Measurements from ENCODE around the gene CD44.

DNA sequence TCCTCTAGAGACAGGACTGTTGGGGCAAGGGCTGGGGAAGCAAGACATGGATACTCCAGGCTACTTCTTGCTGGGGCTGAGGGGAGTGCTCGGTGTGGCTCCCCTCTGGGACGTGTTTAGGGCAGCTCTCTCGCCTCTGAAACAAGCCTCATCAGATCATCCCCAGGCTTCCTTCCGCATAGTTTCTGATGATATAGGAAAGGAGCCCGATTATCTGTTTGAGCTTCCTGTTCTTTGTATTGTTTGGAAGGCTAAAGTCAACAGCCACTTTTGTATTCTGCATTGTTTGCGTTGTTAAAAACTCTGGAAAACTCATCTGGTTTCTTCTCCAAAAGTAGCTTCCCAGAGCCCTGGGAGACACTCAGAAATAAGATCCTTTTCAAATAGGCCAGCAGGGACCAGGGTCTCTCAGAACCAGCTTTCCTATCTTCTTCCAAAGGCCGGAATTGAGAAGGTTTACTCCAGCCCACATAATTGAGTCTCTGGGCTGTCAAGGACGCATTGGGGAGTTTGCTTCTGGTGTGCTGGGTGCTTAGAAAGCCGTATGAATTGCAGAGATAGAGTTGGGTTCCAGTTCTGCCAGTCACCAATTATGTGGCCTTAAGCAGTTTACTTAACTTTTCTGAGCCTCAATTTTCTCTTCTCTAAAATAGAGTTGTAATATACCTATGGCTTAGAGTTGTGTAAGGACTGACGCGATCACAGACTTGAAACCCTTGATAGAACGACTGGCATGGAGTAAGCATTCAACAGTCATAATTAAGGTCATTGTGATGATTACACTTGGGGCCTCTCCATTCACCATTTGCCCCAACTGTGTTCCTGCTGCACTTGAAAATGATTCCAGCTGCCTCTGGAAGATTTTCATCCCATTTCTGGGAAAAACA is 19.1 kb downstream of the CD44 start:
- TF ChIP-seq, protein P1, sequence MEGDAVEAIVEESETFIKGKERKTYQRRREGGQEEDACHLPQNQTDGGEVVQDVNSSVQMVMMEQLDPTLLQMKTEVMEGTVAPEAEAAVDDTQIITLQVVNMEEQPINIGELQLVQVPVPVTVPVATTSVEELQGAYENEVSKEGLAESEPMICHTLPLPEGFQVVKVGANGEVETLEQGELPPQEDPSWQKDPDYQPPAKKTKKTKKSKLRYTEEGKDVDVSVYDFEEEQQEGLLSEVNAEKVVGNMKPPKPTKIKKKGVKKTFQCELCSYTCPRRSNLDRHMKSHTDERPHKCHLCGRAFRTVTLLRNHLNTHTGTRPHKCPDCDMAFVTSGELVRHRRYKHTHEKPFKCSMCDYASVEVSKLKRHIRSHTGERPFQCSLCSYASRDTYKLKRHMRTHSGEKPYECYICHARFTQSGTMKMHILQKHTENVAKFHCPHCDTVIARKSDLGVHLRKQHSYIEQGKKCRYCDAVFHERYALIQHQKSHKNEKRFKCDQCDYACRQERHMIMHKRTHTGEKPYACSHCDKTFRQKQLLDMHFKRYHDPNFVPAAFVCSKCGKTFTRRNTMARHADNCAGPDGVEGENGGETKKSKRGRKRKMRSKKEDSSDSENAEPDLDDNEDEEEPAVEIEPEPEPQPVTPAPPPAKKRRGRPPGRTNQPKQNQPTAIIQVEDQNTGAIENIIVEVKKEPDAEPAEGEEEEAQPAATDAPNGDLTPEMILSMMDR (IDR thresholded peaks at IDR 0.05) = no peak
- TF ChIP-seq POLR2A (IDR thresholded peaks at IDR 0.05) = no peak
- TF ChIP-seq EP300 (IDR thresholded peaks at IDR 0.05) = no peak
